Activated B cell treated with CpG ODN at 0.5 μM for 24 hours (primary cell): ENCODE measurements around the gene B4GALT7. TPM values are rescaled to one million over a fixed set of nuclear protein-coding genes. Genes with fewer than 3 reads are reported as not detected.

Source experiments
- ATAC-seq: fragments of 200-7000 bp; cut with Tn5 transposase; one replicate; pipeline ENCODE4 v1.10.0; 2021; ENCODE audit warnings: low read depth, mild to moderate bottlenecking, moderate library complexity
- CTCF ChIA-PET: fragments of 350-600 bp; sonication (Branson Sonifier 250); formaldehyde crosslinking; loops from one replicate; lab custom pipeline; 2021; ENCODE audit warnings: antibody characterized with exemption; lab: Charles Lee
- POLR2A ChIA-PET: fragments of 350-600 bp; sonication (Branson Sonifier 250); formaldehyde crosslinking; loops from one replicate; lab custom pipeline; 2021; ENCODE audit warnings: antibody characterized with exemption; lab: Charles Lee
- DNase-seq: peaks from one replicate; pipeline ENCODE4 v3.0.0; 2022
- H3K27ac Mint-ChIP-seq: one replicate; pipeline ENCODE4 v1.8.0; 2020; ENCODE audit warnings: mixed read lengths
- H3K27me3 Mint-ChIP-seq: one replicate; pipeline ENCODE4 v1.8.0; 2021; ENCODE audit warnings: mixed read lengths
- H3K36me3 Mint-ChIP-seq: one replicate; pipeline ENCODE4 v1.8.0; 2021; ENCODE audit warnings: low read depth, mixed read lengths
- H3K4me1 Mint-ChIP-seq: one replicate; pipeline ENCODE4 v1.8.0; 2021; ENCODE audit warnings: mixed read lengths
- H3K4me3 Mint-ChIP-seq: one replicate; pipeline ENCODE4 v1.8.0; 2020; ENCODE audit warnings: mild to moderate bottlenecking, mixed read lengths
- H3K9me3 Mint-ChIP-seq: one replicate; pipeline ENCODE4 v1.8.0; 2020; ENCODE audit warnings: mixed read lengths
- intact Hi-C: fragments of 100-400 bp; cut with micrococcal nuclease; formaldehyde crosslinking; loops from one replicate; pipeline ENCODE4 v1.15.1; 2024
- total RNA-seq: library from RNA; stranded (reverse); gene quantifications from 2 replicates; pipeline ENCODE4 v1.2.3, GENCODE V29; 2022
- TF ChIP-seq, protein P1 (sequence below): fragments of 200-600 bp; IDR thresholded peaks from one replicate; pipeline ENCODE4 v1.8.0; 2022; ENCODE audit warnings: antibody characterized with exemption, mild to moderate bottlenecking

Gene B4GALT7
- total RNA-seq, 1 donor from 2014 or later = 42.3 TPM

- DNase-seq (no peak), ATAC-seq (no peak)
- H3K36me3 Mint-ChIP-seq = no peaks in the 10 kb centered on the region
- intact Hi-C loops = no loop called here
- no peak overlapping the region for H3K27ac Mint-ChIP-seq
- POLR2A ChIA-PET = no interaction called here
- H3K27me3 Mint-ChIP-seq = peaks cover 9% of the 10 kb centered on the region
- no peak overlapping the region for H3K4me3 Mint-ChIP-seq
- TF ChIP-seq, protein P1, sequence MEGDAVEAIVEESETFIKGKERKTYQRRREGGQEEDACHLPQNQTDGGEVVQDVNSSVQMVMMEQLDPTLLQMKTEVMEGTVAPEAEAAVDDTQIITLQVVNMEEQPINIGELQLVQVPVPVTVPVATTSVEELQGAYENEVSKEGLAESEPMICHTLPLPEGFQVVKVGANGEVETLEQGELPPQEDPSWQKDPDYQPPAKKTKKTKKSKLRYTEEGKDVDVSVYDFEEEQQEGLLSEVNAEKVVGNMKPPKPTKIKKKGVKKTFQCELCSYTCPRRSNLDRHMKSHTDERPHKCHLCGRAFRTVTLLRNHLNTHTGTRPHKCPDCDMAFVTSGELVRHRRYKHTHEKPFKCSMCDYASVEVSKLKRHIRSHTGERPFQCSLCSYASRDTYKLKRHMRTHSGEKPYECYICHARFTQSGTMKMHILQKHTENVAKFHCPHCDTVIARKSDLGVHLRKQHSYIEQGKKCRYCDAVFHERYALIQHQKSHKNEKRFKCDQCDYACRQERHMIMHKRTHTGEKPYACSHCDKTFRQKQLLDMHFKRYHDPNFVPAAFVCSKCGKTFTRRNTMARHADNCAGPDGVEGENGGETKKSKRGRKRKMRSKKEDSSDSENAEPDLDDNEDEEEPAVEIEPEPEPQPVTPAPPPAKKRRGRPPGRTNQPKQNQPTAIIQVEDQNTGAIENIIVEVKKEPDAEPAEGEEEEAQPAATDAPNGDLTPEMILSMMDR = no peak
- H3K4me1 Mint-ChIP-seq = no peaks in the 10 kb centered on the region
- no peaks in the 10 kb centered on the region for H3K9me3 Mint-ChIP-seq
- CTCF ChIA-PET = no interaction called here
Observed at GRCh38 chr5:177565046-177565445, 34.9 kb upstream of the B4GALT7 start.

- TF ChIP-seq, protein P1 = no peak
- Mint-ChIP-seq H3K27ac (no peak overlapping the region), H3K4me3 (no peak overlapping the region), H3K4me1 (no peaks in the 10 kb centered on the region), H3K36me3 (no peaks in the 10 kb centered on the region), H3K9me3 (no peaks in the 10 kb centered on the region), H3K27me3 (peaks cover 9% of the 10 kb centered on the region)
- intact Hi-C loops = no loop called here
- DNase-seq (no peak), ATAC-seq (no peak)
- POLR2A ChIA-PET = no interaction called here
- CTCF ChIA-PET = no interaction called here
Observed at GRCh38 chr5:177568326-177568725, 31.6 kb upstream of the B4GALT7 start.

DNA sequence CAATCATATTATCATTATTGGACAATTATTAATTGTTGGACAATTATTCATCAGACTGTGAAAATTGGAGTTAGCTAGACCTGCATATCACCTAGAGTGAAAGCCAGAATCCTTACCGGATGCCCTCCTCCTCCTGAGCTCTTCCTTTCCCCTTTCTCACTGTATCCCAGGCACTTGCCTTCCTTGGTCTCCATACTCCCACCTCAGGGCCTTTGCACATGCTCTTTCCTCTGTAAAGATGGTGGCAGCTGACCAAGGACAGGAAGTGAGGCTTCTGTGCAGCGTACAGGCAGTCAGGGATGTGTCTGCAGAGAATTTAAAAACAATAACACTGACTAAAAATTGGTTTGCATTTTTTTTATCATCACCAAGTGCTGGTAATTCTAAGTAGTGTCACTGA, 30.0 kb upstream of the B4GALT7 start:
- POLR2A ChIA-PET = no interaction called here
- Mint-ChIP-seq H3K9me3 (no peaks in the 10 kb centered on the region), H3K4me1 (no peaks in the 10 kb centered on the region), H3K4me3 (no peak overlapping the region), H3K36me3 (no peaks in the 10 kb centered on the region), H3K27me3 (peaks cover 9% of the 10 kb centered on the region), H3K27ac (no peak overlapping the region)
- no peak for DNase-seq
- CTCF ChIA-PET = no interaction called here
- intact Hi-C loops = no loop called here
- no peak for ATAC-seq
- TF ChIP-seq, protein P1 = no peak

DNA sequence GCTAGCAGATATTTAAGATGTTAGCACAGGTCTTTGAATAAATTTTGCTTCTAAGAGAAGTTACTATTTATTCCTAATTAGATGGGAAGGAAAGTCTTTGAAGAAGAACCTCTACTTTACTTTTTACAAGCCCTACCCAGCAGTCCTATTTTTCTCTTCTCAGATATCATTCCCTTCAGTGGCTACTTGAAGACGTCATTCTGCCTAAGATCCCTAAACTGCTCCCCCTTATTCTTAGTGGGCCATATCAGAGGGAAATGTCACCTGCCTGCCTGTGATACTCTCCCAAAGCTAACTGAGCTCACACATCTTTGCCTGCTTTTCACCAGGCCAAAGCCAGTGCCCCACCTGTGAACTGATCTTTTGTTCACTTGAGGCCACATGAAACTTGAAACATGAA, 24.4 kb upstream of the B4GALT7 start:
- CTCF ChIA-PET = no interaction called here

GRCh38 chr5:177576169-177576568, 23.8 kb upstream of the B4GALT7 start:
- POLR2A ChIA-PET = no interaction called here
- no peaks in the 10 kb centered on the region for H3K4me1 Mint-ChIP-seq
- ATAC-seq = no peak
- CTCF ChIA-PET = no interaction called here
- H3K4me3 Mint-ChIP-seq = no peak overlapping the region
- intact Hi-C loops = no loop called here
- H3K9me3 Mint-ChIP-seq = no peaks in the 10 kb centered on the region
- no peaks in the 10 kb centered on the region for H3K36me3 Mint-ChIP-seq
- no peak for DNase-seq
- no peaks in the 10 kb centered on the region for H3K27me3 Mint-ChIP-seq
- H3K27ac Mint-ChIP-seq = no peak overlapping the region
- TF ChIP-seq, protein P1 = no peak

More for the DNA sequence above, 24.4 kb upstream of the B4GALT7 start:
- DNase-seq (no peak), ATAC-seq (no peak)
- POLR2A ChIA-PET = no interaction called here
- H3K27me3 Mint-ChIP-seq = no peaks in the 10 kb centered on the region
- no peak overlapping the region for H3K27ac Mint-ChIP-seq
- intact Hi-C loops = no loop called here
- H3K36me3 Mint-ChIP-seq = no peaks in the 10 kb centered on the region
- H3K4me3 Mint-ChIP-seq = no peak overlapping the region
- TF ChIP-seq, protein P1 = no peak
- H3K4me1 Mint-ChIP-seq = no peaks in the 10 kb centered on the region
- no peaks in the 10 kb centered on the region for H3K9me3 Mint-ChIP-seq
